Embryonic facial prominence (tissue), 1 donor: Measurements from ENCODE around the gene BCL2A1.
A peak's percentile ranks its signal among the peaks of the same experiment; 100 is the strongest.
"Not testable (repeated sequence)": the region's sequence is repeated elsewhere in the genome, so short reads cannot be mapped to it uniquely, and the experiment has no call there.

Source experiments
- DNase-seq: peaks from one replicate; pipeline ENCODE4 v3.0.0-alpha.2; 2016; ENCODE audit errors: extremely low spot score

The BCL2A1 gene

GRCh38 chr15:79923515-79924169 is 47.4 kb downstream of the BCL2A1 start:
- DNase-seq = peak; percentile 82

- no peak for DNase-seq
Measured at GRCh38 chr15:79923079-79923514, 47.9 kb downstream of the BCL2A1 start.

GRCh38 chr15:79922512-79923078 is 48.4 kb downstream of the BCL2A1 start:
- no peak for DNase-seq

- DNase-seq = no peak
Measured at GRCh38 chr15:79919749-79920511, 51.1 kb downstream of the BCL2A1 start.

- DNase-seq = no peak
Measured at GRCh38 chr15:79919090-79919748, 51.8 kb downstream of the BCL2A1 start.

- no peak for DNase-seq
Measured at GRCh38 chr15:79918278-79918677, 52.7 kb downstream of the BCL2A1 start.

GRCh38 chr15:79916502-79917132 is 54.4 kb downstream of the BCL2A1 start:
- DNase-seq = no peak

GRCh38 chr15:79915776-79916501 is 55.1 kb downstream of the BCL2A1 start:
- not testable (repeated sequence) for DNase-seq

GRCh38 chr15:79914728-79915127 is 56.3 kb downstream of the BCL2A1 start:
- no peak for DNase-seq
